ENCODE data around the gene ADH4.

DNA sequence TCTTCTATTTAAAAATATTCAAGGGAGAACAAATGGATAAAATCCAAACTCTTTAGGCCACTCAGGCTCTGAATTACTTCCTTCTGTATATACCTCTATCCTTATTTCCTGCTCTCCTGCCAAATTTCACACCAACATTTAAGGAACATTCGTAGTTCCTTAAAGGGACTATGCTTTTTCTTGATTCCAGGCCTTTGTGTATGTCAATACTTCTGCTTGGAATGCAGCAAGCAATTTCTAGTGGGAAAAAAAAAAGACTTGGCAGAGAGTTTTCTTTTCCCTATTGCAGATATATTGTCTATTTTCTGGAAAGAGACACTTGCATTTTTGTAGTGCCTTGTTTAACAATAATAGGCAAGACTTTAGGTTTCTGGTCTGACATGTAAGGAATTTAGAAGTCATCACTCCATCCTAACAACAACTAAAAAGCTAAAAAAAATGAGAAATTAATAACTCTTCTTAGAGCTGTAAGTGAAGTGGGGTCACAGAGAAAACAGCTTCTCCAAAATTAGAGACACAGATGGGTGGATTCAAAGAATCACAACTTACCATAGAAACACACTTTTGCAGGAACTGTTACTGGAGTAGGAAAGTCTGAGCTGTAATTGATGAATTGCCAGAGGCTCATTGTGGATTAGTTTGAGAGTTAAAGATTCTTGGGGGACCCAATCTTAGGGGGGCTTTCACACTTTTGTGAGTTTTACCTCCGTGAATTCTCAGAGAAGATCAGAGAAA lies 53.4 kb downstream of the ADH4 start:
- TF ChIP-seq, protein P1, sequence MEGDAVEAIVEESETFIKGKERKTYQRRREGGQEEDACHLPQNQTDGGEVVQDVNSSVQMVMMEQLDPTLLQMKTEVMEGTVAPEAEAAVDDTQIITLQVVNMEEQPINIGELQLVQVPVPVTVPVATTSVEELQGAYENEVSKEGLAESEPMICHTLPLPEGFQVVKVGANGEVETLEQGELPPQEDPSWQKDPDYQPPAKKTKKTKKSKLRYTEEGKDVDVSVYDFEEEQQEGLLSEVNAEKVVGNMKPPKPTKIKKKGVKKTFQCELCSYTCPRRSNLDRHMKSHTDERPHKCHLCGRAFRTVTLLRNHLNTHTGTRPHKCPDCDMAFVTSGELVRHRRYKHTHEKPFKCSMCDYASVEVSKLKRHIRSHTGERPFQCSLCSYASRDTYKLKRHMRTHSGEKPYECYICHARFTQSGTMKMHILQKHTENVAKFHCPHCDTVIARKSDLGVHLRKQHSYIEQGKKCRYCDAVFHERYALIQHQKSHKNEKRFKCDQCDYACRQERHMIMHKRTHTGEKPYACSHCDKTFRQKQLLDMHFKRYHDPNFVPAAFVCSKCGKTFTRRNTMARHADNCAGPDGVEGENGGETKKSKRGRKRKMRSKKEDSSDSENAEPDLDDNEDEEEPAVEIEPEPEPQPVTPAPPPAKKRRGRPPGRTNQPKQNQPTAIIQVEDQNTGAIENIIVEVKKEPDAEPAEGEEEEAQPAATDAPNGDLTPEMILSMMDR (conservative IDR thresholded peaks at IDR 0.05; ENCODE audit: low read depth, low read length): no peak
- TF ChIP-seq EZH2 (IDR thresholded peaks at IDR 0.05; ENCODE audit: borderline replicate concordance, low read depth, low read length, poor library complexity, severe bottlenecking): no peak

All from A673 (cell line).